Loucy (cell line): Measurements from ENCODE around the gene SPTSSB.
A peak's percentile ranks its signal among the peaks of the same experiment; 100 is the strongest.

ENCODE experiments used
- CTCF ChIP-seq: fragments of 200-600 bp; sonication (generic); conservative IDR thresholded peaks from 2 replicates; pipeline ENCODE4 v1.5.1; 2014; ENCODE audit warnings: mild to moderate bottlenecking, antibody characterized with exemption, low read length
- EZH2phosphoT487 ChIP-seq: fragments of 200-600 bp; IDR thresholded peaks from 2 replicates; pipeline ENCODE4 v1.6.1; 2018; ENCODE audit warnings: antibody characterized with exemption, mild to moderate bottlenecking, moderate library complexity, borderline replicate concordance

GRCh38 chr3:161413127-161413854, 42.0 kb upstream of the SPTSSB start:
- peak; percentile 27 for TF ChIP-seq CTCF
- no peak for TF ChIP-seq EZH2phosphoT487
